ENCODE results near the gene TXNRD2. TPM values are rescaled to one million over a fixed set of nuclear protein-coding genes. Genes with fewer than 3 reads are reported as not detected.
"Not testable (repeated sequence)": the region's sequence is repeated elsewhere in the genome, so short reads cannot be mapped to it uniquely, and the experiment has no call there.

The TXNRD2 gene
- total RNA-seq, 1 donor from 2014 or later = 6.4 TPM

DNA sequence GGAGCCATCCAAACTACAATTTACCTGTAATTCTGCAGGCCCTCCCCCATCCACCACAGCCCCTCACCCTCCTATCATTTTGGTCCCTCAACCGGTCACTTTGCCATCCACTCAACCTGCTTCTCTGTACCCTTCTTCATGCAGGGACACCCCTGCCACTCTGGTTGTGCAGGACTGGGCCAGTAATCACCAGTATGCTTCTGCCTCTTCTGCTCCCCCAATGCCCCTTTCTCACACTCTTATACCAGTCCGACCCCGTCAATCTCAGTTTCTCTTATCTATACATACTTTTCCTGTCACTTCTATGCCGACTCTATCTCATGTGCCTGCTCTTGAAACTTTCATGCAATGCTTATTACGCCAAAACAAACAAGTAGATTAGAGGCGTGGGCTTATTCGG is 5.1 kb downstream of the TXNRD2 start:
- Mint-ChIP-seq H3K27ac (ENCODE audit: unreplicated experiment) (no peak overlapping the region), H3K27me3 (ENCODE audit: unreplicated experiment) (peaks cover 10% of the 10 kb centered on the region), H3K4me1 (ENCODE audit: low read depth, unreplicated experiment) (no peaks in the 10 kb centered on the region), H3K36me3 (ENCODE audit: unreplicated experiment) (peaks cover 22% of the 10 kb centered on the region), H3K4me3 (ENCODE audit: unreplicated experiment) (no peak overlapping the region), H3K9me3 (ENCODE audit: unreplicated experiment) (peaks cover 10% of the 10 kb centered on the region)
- no peak for TF ChIP-seq CTCF (IDR thresholded peaks at IDR 0.05; ENCODE audit: partially characterized antibody, unreplicated experiment)
- DNase-seq = no peak

DNA sequence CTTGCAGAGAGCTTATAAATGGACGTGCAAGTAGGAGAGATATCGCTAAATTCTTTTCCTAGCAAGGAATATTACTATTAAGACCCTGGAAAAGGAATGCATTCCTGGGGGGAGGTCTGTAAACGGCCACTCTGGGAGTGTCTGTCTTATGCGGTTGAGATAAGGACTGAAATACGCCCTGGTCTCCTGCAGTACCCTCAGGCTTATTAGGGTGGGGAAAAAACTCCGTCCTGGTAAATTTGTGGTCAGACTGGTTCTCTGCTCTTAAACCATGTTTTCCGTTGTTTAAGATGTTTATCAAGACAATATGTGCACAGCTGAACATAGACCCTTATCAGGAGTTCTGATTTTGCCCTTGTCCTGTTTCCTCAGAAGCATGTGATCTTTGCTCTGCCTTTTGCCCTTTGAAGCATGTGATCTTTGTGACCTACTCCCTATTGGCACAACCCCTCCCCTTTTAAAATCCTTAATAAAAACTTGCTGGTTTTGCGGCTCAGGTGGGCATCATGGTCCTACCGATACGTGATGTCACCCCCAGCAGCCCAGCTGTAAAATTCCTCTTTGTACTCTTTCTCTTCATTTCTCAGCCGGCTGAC is 6.4 kb downstream of the TXNRD2 start:
- not testable (repeated sequence) for H3K27ac Mint-ChIP-seq (ENCODE audit: unreplicated experiment); H3K27me3 Mint-ChIP-seq (ENCODE audit: unreplicated experiment); H3K9me3 Mint-ChIP-seq (ENCODE audit: unreplicated experiment); DNase-seq; H3K4me3 Mint-ChIP-seq (ENCODE audit: unreplicated experiment); H3K4me1 Mint-ChIP-seq (ENCODE audit: low read depth, unreplicated experiment)
- peaks cover 22% of the 10 kb centered on the region for H3K36me3 Mint-ChIP-seq (ENCODE audit: unreplicated experiment)

DNA sequence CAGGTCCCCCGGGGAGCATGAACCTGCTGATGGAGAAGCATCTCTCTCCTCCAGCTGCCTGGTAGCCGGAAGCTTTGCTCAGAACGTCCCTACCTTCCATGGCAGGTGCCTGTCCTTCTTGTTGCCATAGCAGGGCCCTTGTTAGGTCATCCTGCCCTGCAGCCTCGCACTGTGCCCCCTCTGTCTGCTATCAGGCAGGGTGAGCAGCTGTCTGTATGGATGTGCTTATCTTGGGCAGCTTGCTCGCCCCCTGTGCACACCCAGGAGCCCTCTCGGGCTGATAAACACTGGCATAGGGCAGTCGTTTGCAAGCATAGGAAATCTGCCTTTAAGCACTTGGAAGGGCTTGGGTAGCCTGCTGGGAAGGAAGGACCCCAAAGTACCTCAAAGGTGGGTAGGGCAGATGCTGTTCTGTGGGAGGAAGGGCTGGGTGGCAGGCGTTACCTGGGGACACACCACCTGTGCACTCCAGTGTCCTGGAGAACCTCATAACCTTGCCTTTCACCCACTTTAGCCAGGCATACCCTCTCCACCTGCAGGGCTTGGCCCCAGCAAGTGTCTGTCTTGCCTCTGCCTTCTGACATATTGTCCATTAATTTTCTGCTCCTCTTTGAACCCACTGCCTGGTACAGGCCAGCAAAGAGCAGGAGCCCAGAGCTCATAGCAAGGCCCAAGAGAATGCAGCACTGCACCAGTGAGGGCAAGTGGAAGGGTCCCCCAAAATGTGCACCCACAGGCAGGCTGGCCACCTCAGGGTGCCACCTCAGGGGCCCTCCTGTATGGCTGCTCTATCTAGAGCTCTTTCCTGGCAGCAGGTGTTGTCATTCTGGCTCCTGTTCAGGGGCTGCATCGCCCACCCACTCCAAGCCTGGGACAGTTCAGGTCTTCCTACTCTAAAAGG is 8.0 kb downstream of the TXNRD2 start:
- H3K9me3 Mint-ChIP-seq (ENCODE audit: unreplicated experiment) = peaks cover 10% of the 10 kb centered on the region

GRCh38 chr22:19932367-19933206 is 9.0 kb downstream of the TXNRD2 start:
- peaks cover 14% of the 10 kb centered on the region for H3K36me3 Mint-ChIP-seq (ENCODE audit: unreplicated experiment)

More for the DNA sequence above, 8.0 kb downstream of the TXNRD2 start:
- H3K27me3 Mint-ChIP-seq (ENCODE audit: unreplicated experiment) = peaks cover 8% of the 10 kb centered on the region
- TF ChIP-seq CTCF (IDR thresholded peaks at IDR 0.05; ENCODE audit: partially characterized antibody, unreplicated experiment) = no peak
- no peaks in the 10 kb centered on the region for H3K4me1 Mint-ChIP-seq (ENCODE audit: low read depth, unreplicated experiment)
- peaks cover 22% of the 10 kb centered on the region for H3K36me3 Mint-ChIP-seq (ENCODE audit: unreplicated experiment)
- no peak overlapping the region for H3K27ac Mint-ChIP-seq (ENCODE audit: unreplicated experiment)
- no peak overlapping the region for H3K4me3 Mint-ChIP-seq (ENCODE audit: unreplicated experiment)
- no peak for DNase-seq

More at GRCh38 chr22:19932367-19933206, 9.0 kb downstream of the TXNRD2 start:
- peaks cover 8% of the 10 kb centered on the region for H3K27me3 Mint-ChIP-seq (ENCODE audit: unreplicated experiment)
- TF ChIP-seq CTCF (IDR thresholded peaks at IDR 0.05; ENCODE audit: partially characterized antibody, unreplicated experiment) = no peak
- DNase-seq = no peak
- no peaks in the 10 kb centered on the region for H3K4me1 Mint-ChIP-seq (ENCODE audit: low read depth, unreplicated experiment)
- H3K27ac Mint-ChIP-seq (ENCODE audit: unreplicated experiment) = no peak overlapping the region
- H3K9me3 Mint-ChIP-seq (ENCODE audit: unreplicated experiment) = peaks cover 10% of the 10 kb centered on the region
- H3K4me3 Mint-ChIP-seq (ENCODE audit: unreplicated experiment) = no peak overlapping the region

All from glutamatergic neuron (in vitro differentiated cells).